Muscle of back (tissue), 13 donors: ENCODE measurements around the gene LDLRAP1. TPM values are rescaled to one million over a fixed set of nuclear protein-coding genes. Genes with fewer than 3 reads are reported as not detected.
"Not testable (repeated sequence)": the region's sequence is repeated elsewhere in the genome, so short reads cannot be mapped to it uniquely, and the experiment has no call there.

Source experiments
- DNase-seq, 3 donors: peaks; one replicate each; pipeline versions ENCODE4 v3.0.0 to v3.0.0-alpha.2; 2013
- long read RNA-seq, 9 donors: transcript quantifications; one replicate each; lab custom pipeline, GENCODE V29; 2026
- polyA plus RNA-seq, 10 donors: library from polyadenylated mRNA; unstranded; fragments of 120-200 nt; gene quantifications; one replicate each; pipeline ENCODE4 v1.2.1, GENCODE V29; 2013; ENCODE audit not compliant: insufficient read length in 10 of 10

Gene LDLRAP1
- 10 to 100 TPM; 11.4 to 19.3 (median 14.2) TPM for polyA plus RNA-seq
- long read RNA-seq, donor 1, partial matches to known transcripts = 0 of 2 reads
- long read RNA-seq, donor 1, other reads (novel, unspliced or antisense) = 0 of 2 reads
- long read RNA-seq, donor 2, partial matches to known transcripts = 0 of 1 reads
- long read RNA-seq, donor 2, other reads (novel, unspliced or antisense) = 0 of 1 reads
- long read RNA-seq, donor 3, partial matches to known transcripts = 0 of 1 reads
- long read RNA-seq, donor 3, other reads (novel, unspliced or antisense) = 0 of 1 reads
- long read RNA-seq, donor 4 = 0 reads
- long read RNA-seq, donor 5, partial matches to known transcripts = 5 of 6 reads
- long read RNA-seq, donor 5, other reads (novel, unspliced or antisense) = 0 of 6 reads
- long read RNA-seq, donor 6, partial matches to known transcripts = 0 of 2 reads
- long read RNA-seq, donor 6, other reads (novel, unspliced or antisense) = 0 of 2 reads
- long read RNA-seq, donor 7, partial matches to known transcripts = 0 of 1 reads
- long read RNA-seq, donor 7, other reads (novel, unspliced or antisense) = 0 of 1 reads
- long read RNA-seq, donor 8, partial matches to known transcripts = 0 of 3 reads
- long read RNA-seq, donor 8, other reads (novel, unspliced or antisense) = 0 of 3 reads
- long read RNA-seq, donor 9 = 0 reads

GRCh38 chr1:25543425-25544242 lies at the start of gene LDLRAP1:
Gene LDLRAP1, plus strand, starts transcription at chr1:25543606. Its CDS starts 93 bp downstream, at chr1:25543699.
- DNase-seq = peak; percentile 71 to 92 (median 87)

GRCh38 chr1:25494952-25495351 lies 48.5 kb upstream of the LDLRAP1 start:
- DNase-seq = no peak

GRCh38 chr1:25500694-25501093 lies 42.7 kb upstream of the LDLRAP1 start:
- no peak for DNase-seq

- DNase-seq = peak in 1 of 3 donors; percentile 80
These were observed 42.0 kb upstream of the LDLRAP1 start for GRCh38 chr1:25501235-25502058.

- peak in 1 of 3 donors; percentile 62 for DNase-seq
These were observed 40.4 kb upstream of the LDLRAP1 start for GRCh38 chr1:25502957-25503356.

- no peak for DNase-seq
These were observed 39.6 kb upstream of the LDLRAP1 start for GRCh38 chr1:25503551-25504426.

GRCh38 chr1:25504706-25505595 lies 38.5 kb upstream of the LDLRAP1 start:
- no peak for DNase-seq

GRCh38 chr1:25505656-25506385 lies 37.6 kb upstream of the LDLRAP1 start:
- no peak for DNase-seq

- DNase-seq = not testable (repeated sequence)
These were observed 36.6 kb upstream of the LDLRAP1 start for GRCh38 chr1:25506566-25507463.

GRCh38 chr1:25513666-25514065 lies 29.7 kb upstream of the LDLRAP1 start:
- DNase-seq = no peak

- no peak for DNase-seq
These were observed 28.4 kb upstream of the LDLRAP1 start for GRCh38 chr1:25515033-25515432.

GRCh38 chr1:25516686-25517085 lies 26.7 kb upstream of the LDLRAP1 start:
- no peak for DNase-seq

GRCh38 chr1:25517476-25518394 lies 25.7 kb upstream of the LDLRAP1 start:
- no peak for DNase-seq

- peak in 1 of 3 donors; percentile 50 for DNase-seq
These were observed 23.8 kb upstream of the LDLRAP1 start for GRCh38 chr1:25519624-25520023.

- peak; percentile 55 to 71 (median 62) for DNase-seq
These were observed 22.9 kb upstream of the LDLRAP1 start for GRCh38 chr1:25520446-25521061.
